GM18868 (cell line): ENCODE data around the gene PFDN2.
"Not testable (repeated sequence)": the region's sequence is repeated elsewhere in the genome, so short reads cannot be mapped to it uniquely, and the experiment has no call there.

ENCODE experiments used
- ATAC-seq: cut with Tn5 transposase; IDR thresholded peaks from one replicate; pipeline ENCODE4 v1.9.1; 2021; ENCODE audit warnings: mild to moderate bottlenecking, moderate library complexity; ENCODE audit not compliant: unreplicated experiment

Gene PFDN2

DNA sequence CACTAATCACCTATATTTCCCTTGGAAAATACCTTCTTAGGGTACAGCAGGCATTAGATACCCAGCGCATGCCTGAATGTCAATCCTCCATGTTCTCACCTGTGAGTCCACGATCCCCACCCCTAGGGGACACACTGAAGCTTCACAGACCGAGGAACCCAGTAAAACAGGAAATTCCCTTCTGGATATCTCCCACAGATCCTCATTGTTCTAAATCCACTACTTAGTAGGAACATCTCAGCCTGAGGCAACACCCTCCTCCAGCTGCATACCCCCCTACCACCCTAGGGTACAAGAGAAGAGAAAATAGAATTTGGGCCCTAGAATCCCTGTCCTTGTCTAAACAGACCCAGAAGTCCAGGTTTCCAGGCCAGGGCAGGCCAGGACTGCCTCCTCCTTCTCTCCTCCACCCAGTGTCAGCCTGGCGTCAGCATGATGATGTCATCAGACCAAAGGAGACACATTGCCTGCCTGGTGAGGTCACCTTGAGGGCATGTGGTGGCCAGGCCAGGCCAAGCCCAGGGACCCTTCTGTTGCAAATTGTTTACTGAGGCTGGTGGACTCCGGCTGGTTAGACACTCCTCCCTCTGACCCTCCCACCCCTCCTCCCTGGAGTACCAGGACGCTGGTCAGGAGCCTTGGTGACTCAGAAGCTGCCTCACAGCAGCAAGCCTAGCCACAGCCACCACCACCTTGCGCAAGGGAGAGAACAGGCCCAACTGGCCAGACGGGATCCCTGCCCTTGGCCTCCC, 34.7 kb downstream of the PFDN2 start:
- ATAC-seq, result no peak

DNA sequence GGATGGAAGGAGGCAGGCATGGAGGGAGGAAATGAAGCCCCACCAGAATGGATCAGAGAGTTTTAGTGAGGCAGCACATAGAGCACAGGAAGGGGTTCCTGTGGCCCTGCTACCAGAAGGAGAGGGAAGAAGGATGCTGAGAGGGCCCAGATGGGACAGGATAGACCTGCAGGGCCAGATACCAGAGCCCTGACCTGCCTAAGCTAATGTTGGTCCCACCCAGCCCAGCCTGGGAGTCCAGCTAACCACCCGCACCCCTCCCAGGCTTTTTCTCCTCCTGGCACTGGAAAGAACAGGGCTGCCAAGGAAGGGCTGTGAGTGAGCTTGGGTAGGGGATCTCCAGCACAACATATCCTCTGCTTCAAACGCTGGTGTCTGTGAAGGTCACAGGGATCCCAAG, 35.4 kb downstream of the PFDN2 start:
- ATAC-seq, result no peak

- ATAC-seq, result no peak
Measured at GRCh38 chr1:161081519-161081918, 36.3 kb downstream of the PFDN2 start.

DNA sequence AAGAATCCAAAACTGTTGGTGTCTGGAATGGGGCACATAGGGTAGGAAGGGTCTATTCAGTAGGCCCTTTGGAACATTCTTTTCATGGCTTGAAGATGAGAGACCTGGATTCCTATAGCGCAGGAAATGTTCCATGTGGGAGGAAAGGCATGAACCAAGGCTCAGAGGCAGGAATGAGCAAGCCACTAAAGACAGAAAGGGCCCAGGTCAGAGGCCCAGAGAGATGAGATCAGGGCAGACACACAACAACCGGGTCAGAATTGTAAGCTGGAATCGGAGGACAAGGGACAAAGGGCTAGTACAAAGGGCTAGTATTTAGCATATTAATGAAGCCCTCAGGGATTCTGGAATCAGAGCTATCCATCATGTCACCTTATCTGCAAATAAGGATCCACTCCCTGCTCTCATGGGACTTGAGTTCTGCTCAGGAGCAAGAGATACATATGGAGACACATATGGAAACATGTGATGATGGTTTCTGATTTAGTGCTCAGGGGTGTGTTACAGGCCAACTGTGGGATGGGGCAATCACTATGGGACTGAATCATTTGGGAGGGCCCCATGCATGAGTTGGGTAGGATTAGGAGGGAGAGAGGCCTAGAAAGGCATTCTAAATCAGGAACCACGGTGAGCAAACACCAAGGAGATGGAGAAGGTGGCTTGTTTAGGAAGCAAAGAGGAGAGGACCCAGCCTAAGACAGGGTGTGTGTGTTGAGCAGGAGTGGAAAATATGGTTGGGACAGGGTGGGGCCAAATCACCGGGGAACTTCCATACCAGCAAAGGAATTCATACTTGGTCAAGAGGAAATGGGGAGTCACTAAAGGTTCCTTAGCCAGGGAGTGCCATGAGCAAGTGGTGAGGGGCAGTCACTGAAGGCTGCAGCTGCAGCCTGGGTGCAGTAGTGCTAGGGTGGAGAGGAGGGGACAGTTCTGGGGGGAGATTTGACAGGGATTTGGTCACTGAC, 37.1 kb downstream of the PFDN2 start:
- no peak for ATAC-seq

DNA sequence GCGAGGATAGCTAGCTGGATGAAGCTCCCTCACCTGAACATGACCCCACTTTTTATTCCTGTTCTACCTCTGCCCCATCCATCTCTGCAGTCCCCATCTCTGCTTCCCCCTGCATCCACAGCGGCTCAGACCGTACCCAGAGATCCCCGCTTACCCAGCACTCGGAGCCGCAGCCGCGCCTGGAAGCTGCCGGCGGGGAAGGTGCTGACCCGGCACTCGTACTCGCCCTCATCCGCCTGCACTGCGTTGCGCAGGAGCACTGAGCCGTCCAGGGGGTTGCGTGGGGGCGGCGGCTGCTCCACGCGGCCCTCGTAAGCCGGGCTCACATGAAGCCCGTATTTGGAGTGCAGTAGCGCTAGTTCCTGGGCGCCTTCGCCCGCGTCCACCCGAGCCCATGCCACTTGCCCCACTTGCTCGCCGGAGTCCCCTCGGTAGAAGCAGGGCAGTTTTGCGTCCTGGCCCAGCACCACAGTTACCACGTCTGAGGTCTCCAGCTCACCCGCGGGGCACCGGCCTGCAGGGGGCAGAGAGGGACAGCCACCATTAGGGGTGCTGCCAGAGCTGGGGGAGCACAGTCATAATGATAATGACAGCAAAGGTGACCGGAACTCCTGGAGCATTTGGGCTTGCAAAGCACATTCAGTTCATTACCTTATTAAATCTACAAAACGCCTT, 38.3 kb downstream of the PFDN2 start:
- no peak for ATAC-seq

GRCh38 chr1:161077426-161077825, 40.4 kb downstream of the PFDN2 start:
- no peak for ATAC-seq

- no peak for ATAC-seq
Measured at GRCh38 chr1:161076410-161076809, 41.4 kb downstream of the PFDN2 start.

- no peak for ATAC-seq
Measured at GRCh38 chr1:161074676-161075368, 43.0 kb downstream of the PFDN2 start.

- ATAC-seq, result no peak
Measured at GRCh38 chr1:161073474-161074121, 44.2 kb downstream of the PFDN2 start.

- ATAC-seq, result no peak
Measured at GRCh38 chr1:161072751-161073449, 44.9 kb downstream of the PFDN2 start.

DNA sequence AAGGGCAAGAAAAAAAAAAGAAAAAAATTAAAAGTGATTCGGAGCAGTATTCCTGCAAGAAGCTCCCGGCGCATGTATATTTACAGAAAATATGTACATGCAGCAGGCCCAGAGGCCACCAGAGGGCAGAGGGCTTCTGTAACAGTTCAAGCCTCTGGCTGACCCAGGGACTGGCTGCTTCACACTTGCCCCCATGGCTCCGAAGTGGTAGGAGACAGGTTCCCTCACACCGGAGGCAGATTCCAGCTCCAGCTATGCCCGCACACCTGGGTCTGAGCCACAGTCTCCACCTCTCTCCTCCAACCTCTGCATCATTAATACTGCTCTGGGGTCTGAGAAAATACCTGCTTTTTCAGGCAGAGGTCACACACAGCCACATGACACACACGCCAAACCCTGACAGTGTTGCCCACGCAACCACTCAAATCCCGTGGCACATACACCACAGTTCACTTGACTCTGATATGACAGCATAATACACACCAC, 45.9 kb downstream of the PFDN2 start:
- ATAC-seq, result no peak

DNA sequence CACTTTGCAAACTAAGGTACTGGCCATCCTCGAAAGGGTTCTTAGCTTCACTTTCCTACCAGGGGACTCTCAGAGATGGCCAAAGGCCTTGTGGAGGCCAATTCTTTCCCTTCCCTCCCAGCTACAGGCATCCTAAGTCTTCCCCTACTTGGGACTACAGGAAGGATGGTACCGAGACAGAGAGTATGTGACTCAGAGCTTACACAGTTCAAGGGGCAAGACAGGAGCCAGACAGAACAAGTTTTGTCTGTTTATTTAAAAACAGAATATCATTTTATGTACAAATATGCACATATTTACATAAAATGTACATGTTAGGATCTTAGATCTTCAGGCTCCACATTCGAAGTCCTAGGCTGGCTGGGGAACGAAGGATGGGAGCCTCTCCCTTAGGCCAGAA, 47.1 kb downstream of the PFDN2 start:
- ATAC-seq, result no peak

DNA sequence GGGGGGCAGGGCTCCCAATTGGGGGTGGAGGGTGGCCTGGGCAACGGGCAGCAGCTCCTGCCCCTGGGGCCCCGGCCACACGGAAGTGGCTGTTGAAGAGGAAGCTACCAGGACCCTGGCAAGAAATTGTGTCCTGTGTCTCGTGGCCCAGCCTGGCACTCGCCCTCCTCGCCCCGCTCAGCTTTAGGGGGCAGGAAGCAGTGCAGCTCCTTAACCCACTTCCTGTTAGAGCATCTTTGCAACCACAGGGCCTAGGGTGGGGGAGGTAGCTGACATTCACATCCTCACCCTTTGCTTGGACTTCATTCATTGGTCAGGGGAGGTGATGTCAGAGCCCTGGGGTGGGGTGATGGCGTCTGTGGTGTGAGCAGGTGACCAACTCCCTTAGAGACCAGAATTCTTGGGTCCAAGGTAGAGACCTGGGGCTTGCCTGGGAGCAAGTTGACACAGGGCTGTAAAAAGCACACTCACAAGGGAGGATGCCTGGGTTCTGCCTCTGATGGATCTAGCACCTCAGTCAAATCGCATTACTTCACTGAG, 48.0 kb downstream of the PFDN2 start, which contains the start of gene ARHGAP30:
Gene ARHGAP30, minus strand, starts transcription at position 161 of the 540 bp plus-strand sequence. CDS start 267 bp downstream, outside the sequence.
- peak; percentile 83 for ATAC-seq

GRCh38 chr1:161069241-161069640, 48.6 kb downstream of the PFDN2 start:
- no peak for ATAC-seq

DNA sequence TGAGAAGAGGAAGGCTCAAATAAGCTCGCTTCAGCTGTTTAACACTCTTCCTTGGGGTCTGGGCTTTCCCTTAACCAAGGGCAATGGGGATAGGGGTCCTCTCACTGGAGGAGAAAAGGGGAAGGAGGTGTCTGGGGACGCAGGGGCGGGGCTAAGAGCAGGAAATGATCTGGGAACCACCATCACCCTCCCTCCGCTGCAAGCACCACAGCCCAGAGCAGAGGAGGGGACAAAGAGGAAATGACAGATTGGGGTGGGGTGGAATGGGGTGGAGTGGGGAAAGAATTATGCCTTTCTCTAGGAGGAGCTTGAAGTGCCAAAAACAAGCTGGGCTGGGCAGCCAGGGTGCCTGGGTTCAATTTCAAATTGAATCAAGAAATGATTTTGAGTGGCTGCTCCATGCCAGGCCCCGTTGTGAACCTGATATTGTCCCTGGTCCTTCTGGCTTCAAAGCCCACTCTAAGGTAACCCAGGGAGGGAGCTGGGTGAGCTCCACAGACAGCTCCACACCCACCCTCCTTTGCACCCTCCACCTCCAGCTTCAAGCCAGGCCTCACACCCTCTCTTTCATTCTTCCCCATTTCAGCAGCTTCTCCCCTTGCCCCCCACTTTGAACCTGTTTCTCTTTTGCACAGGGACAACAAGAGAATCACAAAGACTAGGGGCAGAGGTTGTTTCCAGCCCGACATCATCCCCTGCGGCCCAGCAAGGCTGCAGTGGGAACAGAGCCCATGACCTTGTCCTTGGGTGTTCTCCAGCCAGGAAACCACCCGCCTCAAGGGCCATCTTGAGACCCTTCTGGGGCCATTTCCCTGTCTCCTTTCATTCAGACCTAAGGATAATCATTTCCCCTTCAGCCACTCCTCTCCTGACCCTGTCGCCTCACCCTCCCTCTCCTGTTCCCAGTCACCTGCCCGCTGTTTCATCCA, 49.3 kb downstream of the PFDN2 start:
- ATAC-seq, result peak; percentile 74

GRCh38 chr1:161066694-161067093, 51.1 kb downstream of the PFDN2 start:
- no peak for ATAC-seq

GRCh38 chr1:161065681-161066080, 52.2 kb downstream of the PFDN2 start:
- ATAC-seq, result not testable (repeated sequence)

GRCh38 chr1:161063936-161064335, 53.9 kb downstream of the PFDN2 start:
- not testable (repeated sequence) for ATAC-seq
